HG03159 (cell line): ENCODE measurements around the gene HOMER2.
"Not testable (repeated sequence)": the region's sequence is repeated elsewhere in the genome, so short reads cannot be mapped to it uniquely, and the experiment has no call there.

Source experiments
- ATAC-seq: cut with Tn5 transposase; IDR thresholded peaks from one replicate; pipeline ENCODE4 v1.9.1; 2021; ENCODE audit warnings: mild to moderate bottlenecking, moderate library complexity; ENCODE audit not compliant: unreplicated experiment

HOMER2 gene

GRCh38 chr15:82900511-82901060 lies 51.9 kb downstream of the HOMER2 start:
- no peak for ATAC-seq

GRCh38 chr15:82898961-82899360 lies 53.6 kb downstream of the HOMER2 start:
- ATAC-seq = no peak

DNA sequence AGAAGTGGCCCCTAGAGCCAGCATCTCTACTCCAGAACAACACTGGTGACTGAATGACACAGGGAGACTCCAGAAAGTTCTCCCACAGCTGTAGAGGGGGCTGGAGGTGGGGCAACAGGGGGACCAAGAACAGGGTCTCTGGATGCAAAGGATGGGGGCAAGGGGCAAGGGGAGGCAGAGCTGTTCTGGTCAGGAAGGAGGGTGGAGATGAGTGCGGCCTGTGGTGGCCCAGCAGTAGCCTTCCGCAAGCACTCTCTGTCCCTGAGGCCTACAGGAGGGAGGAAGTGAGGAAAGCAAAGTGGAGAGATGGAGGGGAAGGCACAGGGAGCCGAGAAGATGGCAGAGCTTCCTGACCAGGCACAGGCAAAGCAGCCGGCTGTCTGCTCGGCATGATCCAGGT lies 56.5 kb downstream of the HOMER2 start:
- ATAC-seq = no peak

DNA sequence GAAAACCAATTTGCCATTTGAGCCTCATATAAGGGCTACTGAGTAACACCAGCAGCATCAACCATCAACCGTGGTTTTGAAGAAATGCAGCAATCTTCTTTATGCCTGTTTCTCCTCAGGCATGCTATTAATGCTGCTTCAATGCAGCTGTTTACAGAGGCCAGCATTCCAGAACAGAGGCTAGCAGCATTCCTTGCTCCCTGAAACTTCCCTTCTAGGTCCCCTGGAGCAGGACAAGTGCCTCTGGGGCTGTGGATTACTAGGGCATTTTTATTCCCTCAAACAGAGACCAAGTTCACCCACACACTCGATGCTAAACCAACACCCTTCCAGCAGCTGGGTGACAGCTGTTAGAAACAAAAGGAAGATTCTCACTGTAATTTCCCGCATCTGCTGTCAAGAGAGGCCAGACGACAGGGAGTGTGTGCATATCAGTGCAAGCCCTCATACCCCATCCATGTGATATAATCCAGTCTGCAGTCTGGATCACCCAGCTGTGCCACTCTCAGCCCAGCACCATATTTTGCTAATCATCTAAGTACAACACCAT lies 57.5 kb downstream of the HOMER2 start:
- no peak for ATAC-seq

GRCh38 chr15:82893473-82893872 lies 59.0 kb downstream of the HOMER2 start:
- not testable (repeated sequence) for ATAC-seq

- no peak for ATAC-seq
These were observed 59.9 kb downstream of the HOMER2 start for GRCh38 chr15:82892573-82892972.

DNA sequence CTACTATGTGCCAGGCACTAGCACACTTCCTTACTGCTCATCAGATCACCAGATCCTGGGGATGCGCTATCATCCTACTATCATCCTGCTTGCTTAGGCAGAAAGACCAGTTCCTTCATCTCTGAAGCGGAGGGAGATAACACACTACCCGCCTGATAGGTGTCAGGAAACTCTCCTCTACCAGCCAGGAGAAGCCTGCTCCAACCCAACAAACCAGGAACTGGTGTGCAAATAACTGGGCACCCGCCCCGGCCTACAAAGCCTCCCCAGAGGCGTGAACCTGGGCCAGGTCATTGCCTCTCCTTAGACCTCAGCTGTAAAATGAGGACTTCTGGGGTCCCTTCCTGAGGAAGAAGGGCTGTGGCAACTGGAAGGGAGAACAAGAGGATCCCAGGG lies 61.5 kb downstream of the HOMER2 start:
- ATAC-seq = no peak

DNA sequence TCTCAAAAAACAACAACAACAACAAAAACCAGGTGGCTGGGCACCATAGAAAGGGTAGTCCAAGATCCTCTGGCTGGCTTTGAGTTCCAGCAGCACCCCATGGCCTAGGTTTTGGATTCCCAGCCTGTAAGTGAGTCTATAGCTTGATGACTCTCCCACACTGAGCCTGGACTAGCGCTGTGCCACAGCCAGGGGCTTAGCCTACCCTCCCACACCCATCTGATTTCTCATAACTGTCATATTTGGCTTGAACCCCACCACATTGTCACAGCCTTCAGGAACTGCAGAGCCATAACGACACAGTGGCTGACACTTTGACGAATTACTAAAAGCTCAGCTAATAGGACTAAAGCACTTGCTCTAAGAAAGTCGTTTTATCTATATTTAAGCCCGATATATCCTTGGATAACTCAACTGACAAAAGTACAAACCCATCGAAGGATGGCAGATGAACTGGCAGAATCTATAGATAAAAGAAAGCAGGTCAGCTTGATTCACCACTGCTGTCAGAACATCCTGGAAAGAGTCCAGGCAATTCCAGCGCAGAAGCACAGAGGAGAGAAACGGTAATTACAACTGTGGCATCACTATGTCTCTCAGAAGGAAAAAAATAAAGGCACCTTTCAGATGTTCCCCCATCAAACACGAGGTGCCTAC lies 62.1 kb downstream of the HOMER2 start:
- no peak for ATAC-seq

GRCh38 chr15:82882273-82882928 lies 70.1 kb downstream of the HOMER2 start:
- ATAC-seq = no peak

GRCh38 chr15:82881747-82882146 lies 70.8 kb downstream of the HOMER2 start:
- no peak for ATAC-seq

GRCh38 chr15:82880704-82881103 lies 71.8 kb downstream of the HOMER2 start:
- ATAC-seq = no peak

GRCh38 chr15:82878325-82878724 lies 74.2 kb downstream of the HOMER2 start:
- no peak for ATAC-seq

GRCh38 chr15:82877825-82878224 lies 74.7 kb downstream of the HOMER2 start:
- no peak for ATAC-seq

GRCh38 chr15:82875411-82876003 lies 77.0 kb downstream of the HOMER2 start:
- ATAC-seq = no peak

GRCh38 chr15:82874961-82875360 lies 77.6 kb downstream of the HOMER2 start:
- ATAC-seq = no peak

DNA sequence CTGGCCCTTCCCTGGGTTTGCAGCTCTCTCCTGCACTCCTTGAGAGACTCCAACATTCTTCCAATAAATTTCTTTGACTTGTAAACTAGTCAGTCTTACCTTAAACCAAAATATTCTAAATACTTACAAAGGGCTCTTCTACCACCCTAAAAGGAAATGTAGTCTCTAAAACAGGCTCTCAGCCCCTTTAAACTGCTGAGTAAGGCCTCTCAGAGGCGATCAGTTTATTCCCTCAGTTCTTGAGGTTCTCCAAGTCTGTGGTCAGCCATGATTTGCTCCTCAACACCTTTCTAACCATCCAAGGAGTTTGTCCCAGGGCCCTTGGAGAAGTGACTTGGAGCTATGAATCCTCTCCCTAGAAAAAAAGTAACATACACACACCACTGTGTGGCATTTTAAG lies 78.3 kb downstream of the HOMER2 start:
- ATAC-seq = no peak

DNA sequence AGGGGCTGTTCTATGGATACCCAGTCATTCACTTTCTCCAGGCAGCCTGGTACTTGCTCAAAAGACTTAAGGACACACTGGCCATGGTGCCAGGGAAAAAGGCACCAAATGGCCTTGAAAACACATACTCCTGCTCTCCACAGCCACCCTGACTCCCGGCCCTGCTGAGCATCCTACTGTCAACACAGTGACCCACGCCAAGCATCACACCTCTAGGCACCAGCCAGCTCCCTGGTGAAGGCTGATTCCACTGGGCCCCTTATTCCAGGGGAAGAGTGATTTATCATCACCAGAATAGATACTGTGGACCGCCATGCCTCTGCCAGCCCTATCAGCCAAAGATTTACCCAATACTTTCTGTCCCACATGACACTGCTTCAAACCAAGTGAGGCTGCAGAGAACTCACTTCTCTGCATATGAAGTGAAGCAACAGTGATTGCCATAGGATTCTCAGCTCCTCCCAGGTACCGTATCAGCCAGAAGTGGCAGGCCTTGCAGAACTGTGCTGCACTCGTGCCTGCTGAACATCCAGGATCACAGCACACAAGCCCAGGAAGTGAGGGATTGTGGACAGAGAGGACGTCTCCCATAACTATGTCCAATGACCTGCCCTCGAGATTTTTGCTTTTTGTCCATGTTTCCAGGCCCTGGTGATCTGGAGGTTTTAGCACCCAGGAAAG lies 79.4 kb downstream of the HOMER2 start:
- ATAC-seq = no peak

- ATAC-seq = no peak
These were observed 80.6 kb downstream of the HOMER2 start for GRCh38 chr15:82871832-82872484.

GRCh38 chr15:82871358-82871757 lies 81.2 kb downstream of the HOMER2 start:
- ATAC-seq = no peak

GRCh38 chr15:82870727-82871320 lies 81.7 kb downstream of the HOMER2 start:
- no peak for ATAC-seq
